Endothelial cell of umbilical vein (primary cell): Measurements from ENCODE around the gene TMEM183A.

Source experiments
- EZH2 ChIP-seq: IDR thresholded peaks from 2 replicates; pipeline ENCODE4 v1.6.1; 2012; ENCODE audit warnings: borderline replicate concordance, low read depth, mild to moderate bottlenecking, moderate library complexity, low read length, inconsistent platforms; ENCODE audit not compliant: severe bottlenecking
- GATA2 ChIP-seq: IDR thresholded peaks from 2 replicates; pipeline ENCODE4 v1.7.0; 2011; ENCODE audit warnings: low read depth, mild to moderate bottlenecking, moderate library complexity, mixed read lengths, low read length; ENCODE audit not compliant: insufficient read length, insufficient read depth
- JUN ChIP-seq: IDR thresholded peaks from 2 replicates; pipeline ENCODE4 v1.6.1; 2011; ENCODE audit warnings: borderline replicate concordance, low read depth; ENCODE audit not compliant: insufficient read length, insufficient read depth
- MYC ChIP-seq: IDR thresholded peaks from one replicate; pipeline ENCODE4 v1.6.1; 2011; ENCODE audit warnings: mild to moderate bottlenecking, low read depth, low read length
- POLR2A ChIP-seq: IDR thresholded peaks from 2 replicates; pipeline ENCODE4 v1.6.1; 2012; ENCODE audit warnings: low read depth, mild to moderate bottlenecking, control low read depth, low read length
- TF ChIP-seq, protein P1 (sequence below), 2 donors: IDR thresholded peaks; 1 replicate in 1 of 2; 2 replicates in 1 of 2; pipeline ENCODE4 v1.5.1; 2011; ENCODE audit warnings: low read length in 2 of 2, mild to moderate bottlenecking in 2 of 2, moderate library complexity in 2 of 2, control low read depth in 1 of 2, inconsistent platforms in 1 of 2, low read depth in 1 of 2; ENCODE audit not compliant: insufficient read depth in 1 of 2; ENCODE audit errors: extremely low read depth in 1 of 2
- TF ChIP-seq, protein P2 (sequence below): IDR thresholded peaks from 2 replicates; pipeline ENCODE4 v1.6.1; 2011; ENCODE audit not compliant: insufficient read depth, insufficient read length

DNA sequence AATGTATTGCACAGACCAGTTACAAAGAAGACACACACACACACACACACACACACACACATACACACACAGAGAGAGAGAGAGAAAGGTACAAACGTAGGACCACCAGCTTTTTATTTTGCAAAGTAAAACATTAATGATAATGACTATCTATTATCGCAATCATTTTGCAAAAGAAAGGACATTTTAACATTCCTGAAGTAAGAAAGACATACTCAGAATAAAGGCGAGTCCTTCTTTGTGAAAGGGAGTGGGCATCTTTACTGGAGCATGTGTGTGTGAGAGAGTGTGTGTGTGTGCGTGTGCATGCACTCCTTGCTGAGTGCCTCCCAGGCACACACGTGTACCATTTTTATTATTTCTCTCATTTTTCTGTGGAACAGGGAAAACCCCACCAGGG, 47.5 kb downstream of the TMEM183A start:
- TF ChIP-seq, protein P1, sequence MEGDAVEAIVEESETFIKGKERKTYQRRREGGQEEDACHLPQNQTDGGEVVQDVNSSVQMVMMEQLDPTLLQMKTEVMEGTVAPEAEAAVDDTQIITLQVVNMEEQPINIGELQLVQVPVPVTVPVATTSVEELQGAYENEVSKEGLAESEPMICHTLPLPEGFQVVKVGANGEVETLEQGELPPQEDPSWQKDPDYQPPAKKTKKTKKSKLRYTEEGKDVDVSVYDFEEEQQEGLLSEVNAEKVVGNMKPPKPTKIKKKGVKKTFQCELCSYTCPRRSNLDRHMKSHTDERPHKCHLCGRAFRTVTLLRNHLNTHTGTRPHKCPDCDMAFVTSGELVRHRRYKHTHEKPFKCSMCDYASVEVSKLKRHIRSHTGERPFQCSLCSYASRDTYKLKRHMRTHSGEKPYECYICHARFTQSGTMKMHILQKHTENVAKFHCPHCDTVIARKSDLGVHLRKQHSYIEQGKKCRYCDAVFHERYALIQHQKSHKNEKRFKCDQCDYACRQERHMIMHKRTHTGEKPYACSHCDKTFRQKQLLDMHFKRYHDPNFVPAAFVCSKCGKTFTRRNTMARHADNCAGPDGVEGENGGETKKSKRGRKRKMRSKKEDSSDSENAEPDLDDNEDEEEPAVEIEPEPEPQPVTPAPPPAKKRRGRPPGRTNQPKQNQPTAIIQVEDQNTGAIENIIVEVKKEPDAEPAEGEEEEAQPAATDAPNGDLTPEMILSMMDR (IDR thresholded peaks at IDR 0.05; ENCODE audit: extremely low read depth in 1 of 2, insufficient read depth in 1 of 2, low read depth in 1 of 2, low read length in 2 of 2), result no peak
- TF ChIP-seq EZH2 (no peak), GATA2 (no peak), MYC (no peak), POLR2A (no peak), JUN (no peak)
- TF ChIP-seq, protein P2, sequence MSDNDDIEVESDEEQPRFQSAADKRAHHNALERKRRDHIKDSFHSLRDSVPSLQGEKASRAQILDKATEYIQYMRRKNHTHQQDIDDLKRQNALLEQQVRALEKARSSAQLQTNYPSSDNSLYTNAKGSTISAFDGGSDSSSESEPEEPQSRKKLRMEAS, result no peak
